Brain microvascular endothelial cell (primary cell): ENCODE measurements around the gene FXYD6.

ENCODE experiments used
- DNase-seq: peaks from one replicate; pipeline ENCODE4 v3.0.0-alpha.2; 2020
- H3K27ac ChIP-seq: fragments of 250-450 bp; sonication (Bioruptor Pico); 2 replicates; pipeline ENCODE4 v1.5.1; 2020; ENCODE audit warnings: mild to moderate bottlenecking, moderate library complexity
- H3K27me3 ChIP-seq: fragments of 250-450 bp; sonication (Bioruptor Pico); replicated peaks from 2 replicates; pipeline ENCODE4 v1.5.1; 2020; ENCODE audit warnings: mild to moderate bottlenecking
- H3K36me3 ChIP-seq: fragments of 250-450 bp; sonication (Bioruptor Pico); replicated peaks from 2 replicates; pipeline ENCODE4 v1.5.1; 2020; ENCODE audit warnings: mild to moderate bottlenecking
- H3K4me3 ChIP-seq: 2 replicates; pipeline ENCODE4 v1.5.1; 2011; ENCODE audit warnings: low read depth, mild to moderate bottlenecking, control low read depth, low read length, moderate library complexity
- in situ Hi-C: cut with HindIII; loops from 2 replicates; pipeline ENCODE4 v1.10.0; 2017; ENCODE audit warnings: low sequenced_read_pairs, low pct_ligation_motif_present
- TF ChIP-seq, protein P1 (sequence below): IDR thresholded peaks from 2 replicates; pipeline ENCODE4 v1.5.1; 2011; ENCODE audit warnings: low read depth, mild to moderate bottlenecking, moderate library complexity, low read length, control low read depth, inconsistent platforms; ENCODE audit errors: missing control alignments

FXYD6 gene

DNA sequence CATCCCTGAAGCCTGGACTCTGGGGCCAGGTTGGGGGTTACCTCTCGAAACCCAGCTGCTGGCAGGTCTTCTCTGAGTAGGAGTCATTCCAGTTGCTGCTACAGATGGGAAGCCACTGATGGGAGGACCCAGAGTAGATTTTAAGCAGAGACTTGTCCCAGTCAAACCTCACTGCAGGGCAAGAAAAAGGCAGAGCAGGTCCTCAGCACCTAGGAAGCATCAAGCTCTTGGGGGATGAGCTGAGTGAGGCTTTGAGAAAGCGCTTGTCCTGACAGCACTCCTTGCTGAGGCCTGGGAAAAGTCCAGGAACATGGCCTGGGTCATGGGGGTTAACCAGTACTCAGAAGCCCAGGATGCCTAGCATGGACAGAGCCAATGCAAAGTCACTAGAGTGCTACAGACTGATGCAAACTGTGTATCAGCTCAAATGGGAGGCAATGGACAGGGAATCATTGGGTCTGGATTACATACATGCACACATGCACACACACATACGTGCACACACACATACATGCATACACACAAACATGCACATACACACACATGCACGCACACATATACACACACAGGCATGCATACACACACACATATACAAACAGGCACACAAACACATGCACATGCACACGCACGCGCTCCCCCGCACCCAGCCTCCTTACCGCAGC lies 37.4 kb upstream of the FXYD6 start:
- in situ Hi-C loops, result no loop called here
- no peak for DNase-seq
- Histone ChIP-seq H3K27me3 (no peaks in the 10 kb centered on the region), H3K4me3 (no peak overlapping the region), H3K36me3 (no peaks in the 10 kb centered on the region), H3K27ac (no peak overlapping the region)
- TF ChIP-seq, protein P1, sequence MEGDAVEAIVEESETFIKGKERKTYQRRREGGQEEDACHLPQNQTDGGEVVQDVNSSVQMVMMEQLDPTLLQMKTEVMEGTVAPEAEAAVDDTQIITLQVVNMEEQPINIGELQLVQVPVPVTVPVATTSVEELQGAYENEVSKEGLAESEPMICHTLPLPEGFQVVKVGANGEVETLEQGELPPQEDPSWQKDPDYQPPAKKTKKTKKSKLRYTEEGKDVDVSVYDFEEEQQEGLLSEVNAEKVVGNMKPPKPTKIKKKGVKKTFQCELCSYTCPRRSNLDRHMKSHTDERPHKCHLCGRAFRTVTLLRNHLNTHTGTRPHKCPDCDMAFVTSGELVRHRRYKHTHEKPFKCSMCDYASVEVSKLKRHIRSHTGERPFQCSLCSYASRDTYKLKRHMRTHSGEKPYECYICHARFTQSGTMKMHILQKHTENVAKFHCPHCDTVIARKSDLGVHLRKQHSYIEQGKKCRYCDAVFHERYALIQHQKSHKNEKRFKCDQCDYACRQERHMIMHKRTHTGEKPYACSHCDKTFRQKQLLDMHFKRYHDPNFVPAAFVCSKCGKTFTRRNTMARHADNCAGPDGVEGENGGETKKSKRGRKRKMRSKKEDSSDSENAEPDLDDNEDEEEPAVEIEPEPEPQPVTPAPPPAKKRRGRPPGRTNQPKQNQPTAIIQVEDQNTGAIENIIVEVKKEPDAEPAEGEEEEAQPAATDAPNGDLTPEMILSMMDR, result no peak

GRCh38 chr11:117912497-117912896 lies 36.0 kb upstream of the FXYD6 start:
- no peak overlapping the region for H3K27ac ChIP-seq
- TF ChIP-seq, protein P1, result no peak
- no peaks in the 10 kb centered on the region for H3K36me3 ChIP-seq
- no peak overlapping the region for H3K4me3 ChIP-seq
- DNase-seq, result no peak
- no peaks in the 10 kb centered on the region for H3K27me3 ChIP-seq
- in situ Hi-C loops, result no loop called here

GRCh38 chr11:117911694-117912093 lies 35.2 kb upstream of the FXYD6 start:
- in situ Hi-C loops, result no loop called here
- Histone ChIP-seq H3K36me3 (no peaks in the 10 kb centered on the region), H3K4me3 (no peak overlapping the region), H3K27ac (no peak overlapping the region), H3K27me3 (no peaks in the 10 kb centered on the region)
- TF ChIP-seq, protein P1, result no peak
- no peak for DNase-seq

- H3K4me3 ChIP-seq, result no peak overlapping the region
- H3K27me3 ChIP-seq, result no peaks in the 10 kb centered on the region
- no peak overlapping the region for H3K27ac ChIP-seq
- H3K36me3 ChIP-seq, result no peaks in the 10 kb centered on the region
- in situ Hi-C loops, result no loop called here
- no peak for DNase-seq
- TF ChIP-seq, protein P1, result no peak
Measured at GRCh38 chr11:117910941-117911655, 34.6 kb upstream of the FXYD6 start.

GRCh38 chr11:117910525-117910924 lies 34.1 kb upstream of the FXYD6 start:
- H3K4me3 ChIP-seq, result no peak overlapping the region
- H3K36me3 ChIP-seq, result no peaks in the 10 kb centered on the region
- DNase-seq, result no peak
- TF ChIP-seq, protein P1, result no peak
- no peak overlapping the region for H3K27ac ChIP-seq
- in situ Hi-C loops, result no loop called here
- no peaks in the 10 kb centered on the region for H3K27me3 ChIP-seq
